ENCODE measurements around the gene OR1N1.

- TF ChIP-seq CTCF (IDR thresholded peaks at IDR 0.05; ENCODE audit: low read depth, low read length, missing input control) (no peak), NR2F2 (IDR thresholded peaks at IDR 0.05) (no peak)
Measured at GRCh38 chr9:122562134-122562760, 35.2 kb upstream of the OR1N1 start.
